Cardiac muscle cell (in vitro differentiated cells and primary cell): ENCODE data around the gene ARHGAP45. TPM values are rescaled to one million over a fixed set of nuclear protein-coding genes. Genes with fewer than 3 reads are reported as not detected.
"Not testable (repeated sequence)": the region's sequence is repeated elsewhere in the genome, so short reads cannot be mapped to it uniquely, and the experiment has no call there.

Source experiments
- DNase-seq, 2 donors: peaks; one replicate each; pipeline versions ENCODE4 v3.0.0 to v3.0.0-alpha.2; 2010 to 2017; ENCODE audit warnings: low read depth in 1 of 2, low spot score in 1 of 2
- H3K27ac ChIP-seq: fragments of 200-600 bp; sonication (generic); 2 replicates; pipeline ENCODE4 v1.5.1; 2016
- H3K27me3 ChIP-seq: fragments of 200-600 bp; sonication (generic); 2 replicates; pipeline ENCODE4 v1.6.0; 2016; ENCODE audit warnings: control low read depth
- H3K36me3 ChIP-seq: fragments of 200-600 bp; sonication (generic); 2 replicates; pipeline ENCODE4 v1.5.1; 2016; ENCODE audit warnings: control low read depth
- H3K4me1 ChIP-seq: fragments of 200-600 bp; sonication (generic); 2 replicates; pipeline ENCODE4 v1.8.1; 2017; ENCODE audit warnings: low read depth, mild to moderate bottlenecking, mixed run types
- H3K4me3 ChIP-seq: fragments of 200-600 bp; sonication (generic); 2 replicates; pipeline ENCODE4 v1.5.1; 2016; ENCODE audit warnings: mild to moderate bottlenecking
- H3K9me3 ChIP-seq: fragments of 200-600 bp; sonication (generic); 2 replicates; pipeline ENCODE4 v1.5.1; 2017; ENCODE audit warnings: low read depth, mild to moderate bottlenecking, control low read depth
- polyA plus RNA-seq: library from polyadenylated mRNA; unstranded; fragments of >200 nt; fragmentation: Nextera tagmentation; extraction: Ambion mirVana; gene quantifications from 2 replicates; pipeline ENCODE4 v1.2.1, GENCODE V29; 2016
- total RNA-seq: library from RNA; depleted of rRNA; stranded (reverse); fragments of >200 nt; gene quantifications from 2 replicates; pipeline ENCODE4 v1.2.3, GENCODE V29; 2016
- TF ChIP-seq, protein P1 (sequence below): IDR thresholded peaks from 2 replicates; pipeline ENCODE4 v1.5.1; 2012; ENCODE audit warnings: low read depth, mild to moderate bottlenecking, low read length

ARHGAP45 gene
- total and polyA plus RNA-seq, 2 experiments from 2014 or later, result 67.5 to 88.6 TPM

DNA sequence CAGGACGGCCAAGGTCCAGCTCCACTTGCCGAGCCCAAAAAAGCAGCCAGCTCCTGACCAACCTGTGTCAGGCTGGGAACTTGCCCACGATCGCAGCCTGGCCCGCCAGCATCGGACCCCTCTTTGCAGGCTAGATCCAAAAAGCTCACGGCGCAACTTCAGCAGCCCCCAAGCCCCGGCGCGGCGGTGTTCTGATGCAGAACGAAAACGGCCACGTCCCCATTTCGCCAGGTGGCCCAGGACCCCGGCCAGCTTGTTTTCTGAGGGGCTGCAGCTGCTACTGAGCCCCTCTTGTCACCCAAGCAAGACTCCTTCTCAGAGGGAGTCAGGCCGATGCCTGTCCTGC, 47.4 kb upstream of the ARHGAP45 start:
- no peak for DNase-seq
- H3K9me3 ChIP-seq, result no peaks in the 10 kb centered on the region
- no peaks in the 10 kb centered on the region for H3K27me3 ChIP-seq
- TF ChIP-seq, protein P1, sequence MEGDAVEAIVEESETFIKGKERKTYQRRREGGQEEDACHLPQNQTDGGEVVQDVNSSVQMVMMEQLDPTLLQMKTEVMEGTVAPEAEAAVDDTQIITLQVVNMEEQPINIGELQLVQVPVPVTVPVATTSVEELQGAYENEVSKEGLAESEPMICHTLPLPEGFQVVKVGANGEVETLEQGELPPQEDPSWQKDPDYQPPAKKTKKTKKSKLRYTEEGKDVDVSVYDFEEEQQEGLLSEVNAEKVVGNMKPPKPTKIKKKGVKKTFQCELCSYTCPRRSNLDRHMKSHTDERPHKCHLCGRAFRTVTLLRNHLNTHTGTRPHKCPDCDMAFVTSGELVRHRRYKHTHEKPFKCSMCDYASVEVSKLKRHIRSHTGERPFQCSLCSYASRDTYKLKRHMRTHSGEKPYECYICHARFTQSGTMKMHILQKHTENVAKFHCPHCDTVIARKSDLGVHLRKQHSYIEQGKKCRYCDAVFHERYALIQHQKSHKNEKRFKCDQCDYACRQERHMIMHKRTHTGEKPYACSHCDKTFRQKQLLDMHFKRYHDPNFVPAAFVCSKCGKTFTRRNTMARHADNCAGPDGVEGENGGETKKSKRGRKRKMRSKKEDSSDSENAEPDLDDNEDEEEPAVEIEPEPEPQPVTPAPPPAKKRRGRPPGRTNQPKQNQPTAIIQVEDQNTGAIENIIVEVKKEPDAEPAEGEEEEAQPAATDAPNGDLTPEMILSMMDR, result no peak
- H3K4me1 ChIP-seq, result peaks cover 35% of the 10 kb centered on the region
- H3K4me3 ChIP-seq, result peak overlapping the region; percentile 85
- no peak overlapping the region for H3K27ac ChIP-seq
- no peaks in the 10 kb centered on the region for H3K36me3 ChIP-seq

DNA sequence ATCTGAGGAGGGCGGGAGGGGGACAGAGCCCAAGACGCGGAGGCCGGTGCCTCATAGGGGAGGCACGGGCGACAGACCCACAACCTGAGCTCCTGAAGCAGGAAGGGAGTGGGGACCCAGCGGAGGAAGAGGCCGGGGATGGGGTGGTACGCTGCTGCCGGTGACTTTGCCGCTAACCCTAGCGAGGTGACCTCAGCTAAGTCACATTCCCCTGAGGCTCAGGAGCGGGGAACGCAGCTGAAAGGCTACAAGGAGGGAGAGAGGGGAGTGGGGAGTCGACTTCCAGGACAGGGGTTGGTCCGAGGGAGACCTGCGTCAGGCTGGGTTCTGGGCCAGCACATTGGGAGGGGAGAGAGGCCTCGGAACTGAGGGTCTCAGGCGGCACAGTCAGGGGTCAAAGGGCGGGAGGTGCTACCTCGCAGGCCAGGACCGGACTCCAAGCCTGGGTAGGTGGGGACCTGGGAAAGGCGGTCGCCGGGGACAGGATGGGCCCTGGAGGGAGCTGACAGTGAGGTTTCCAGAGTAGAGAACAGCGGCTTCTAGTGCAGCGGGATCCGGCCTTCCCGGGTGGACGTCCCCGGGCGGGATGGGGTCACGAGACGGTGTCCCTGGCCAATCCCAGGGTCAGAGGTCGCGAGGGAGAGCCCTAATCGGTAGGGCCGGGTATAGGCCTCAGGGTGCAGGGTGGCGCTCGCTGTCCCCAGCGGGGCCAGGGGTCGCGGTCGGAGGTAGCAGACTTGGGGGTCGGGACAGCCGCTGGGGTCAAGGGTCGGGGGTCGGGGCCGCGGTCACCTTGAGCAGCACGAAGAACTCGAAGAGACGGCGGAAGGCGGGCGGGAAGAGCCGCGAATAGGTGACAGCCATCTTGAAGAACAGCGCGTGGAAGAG, 46.7 kb upstream of the ARHGAP45 start:
- H3K9me3 ChIP-seq, result no peaks in the 10 kb centered on the region
- DNase-seq, result no peak
- no peaks in the 10 kb centered on the region for H3K36me3 ChIP-seq
- H3K4me3 ChIP-seq, result peak overlapping the region; percentile 85
- H3K27me3 ChIP-seq, result no peaks in the 10 kb centered on the region
- peaks cover 35% of the 10 kb centered on the region for H3K4me1 ChIP-seq
- peak overlapping the region; percentile 99 for H3K27ac ChIP-seq
- TF ChIP-seq, protein P1, result no peak

DNA sequence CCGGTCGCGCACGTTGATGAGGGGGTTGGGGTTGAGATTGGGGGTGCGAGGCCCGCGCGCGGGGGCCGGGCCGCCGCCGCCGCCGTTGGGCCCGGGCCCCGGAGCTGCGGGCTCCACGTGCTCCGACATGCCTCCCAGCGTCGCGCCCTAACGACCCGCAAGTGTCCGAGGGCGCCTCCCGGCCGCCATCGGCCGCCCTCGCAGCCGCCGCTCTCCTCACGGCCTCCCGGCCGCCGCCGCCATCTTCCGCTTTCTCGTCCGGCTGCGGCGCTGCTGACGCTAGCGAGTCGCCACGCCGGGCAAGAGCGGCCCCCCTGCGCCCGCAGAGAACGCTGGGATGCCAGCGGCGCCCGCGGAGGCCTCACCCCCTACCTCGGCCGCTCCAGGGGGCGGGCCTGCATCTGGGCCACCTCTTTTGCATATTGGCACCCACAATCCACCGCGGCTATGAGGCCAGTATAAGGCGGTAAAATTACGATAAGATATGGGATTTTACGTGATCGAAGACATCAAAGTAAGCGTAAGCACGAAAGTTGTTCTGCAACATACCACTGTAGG, 46.0 kb upstream of the ARHGAP45 start, which contains the start of gene TMEM259:
Gene TMEM259 (minus strand): TSS at position 256 of the 558 bp plus-strand sequence. CDS start 127 bp downstream, at position 129.
- Histone ChIP-seq H3K9me3 (no peaks in the 10 kb centered on the region), H3K4me3 (peak within 1 kb of the TSS; percentile 85), H3K36me3 (no peaks in the 10 kb centered on the region), H3K4me1 (peaks cover 35% of the 10 kb centered on the region), H3K27ac (peak within 1 kb of the TSS; percentile 99), H3K27me3 (no peaks in the 10 kb centered on the region)
- TF ChIP-seq, protein P1, result no peak
- peak; percentile 99 for DNase-seq

DNA sequence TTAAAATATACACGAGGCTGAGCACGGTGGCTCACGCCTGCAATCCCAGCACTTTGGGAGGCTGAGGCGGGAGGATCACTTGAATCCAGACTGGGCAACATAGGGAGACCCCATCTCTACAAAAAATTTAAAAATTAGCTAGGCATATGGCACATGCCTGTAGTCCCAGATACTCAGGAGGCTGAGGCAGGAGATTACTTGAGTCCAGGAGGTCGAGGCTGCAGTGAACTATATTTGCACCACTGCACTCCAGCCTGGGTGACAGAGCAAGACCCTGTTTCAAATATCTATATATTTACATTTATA, 43.1 kb upstream of the ARHGAP45 start:
- H3K9me3 ChIP-seq, H3K36me3 ChIP-seq, H3K27ac ChIP-seq, H3K4me3 ChIP-seq, DNase-seq, H3K27me3 ChIP-seq: not testable (repeated sequence)
- H3K4me1 ChIP-seq, result peaks cover 10% of the 10 kb centered on the region

DNA sequence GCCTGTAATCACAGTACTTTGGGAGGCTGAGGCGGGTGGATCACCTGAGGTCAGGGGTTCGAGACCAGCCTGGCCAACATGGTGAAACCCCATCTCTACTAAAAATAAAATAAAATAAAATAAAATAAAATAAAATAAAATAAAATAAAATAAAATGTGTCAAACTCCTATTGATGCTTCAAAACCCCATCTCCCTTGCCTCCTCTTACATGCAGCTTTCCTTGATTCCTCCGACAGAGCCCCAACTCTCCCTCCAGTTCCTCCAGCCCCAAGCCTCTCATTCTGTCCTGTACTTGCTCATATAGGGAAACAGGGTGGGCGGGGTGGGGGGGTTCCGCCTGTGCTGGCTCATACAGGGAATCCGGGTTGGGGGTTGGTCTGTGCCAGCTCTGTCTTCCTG, 41.9 kb upstream of the ARHGAP45 start:
- H3K27me3 ChIP-seq, DNase-seq, H3K9me3 ChIP-seq, H3K36me3 ChIP-seq, H3K4me3 ChIP-seq, H3K4me1 ChIP-seq: not testable (repeated sequence)
- peak overlapping the region; percentile 100 for H3K27ac ChIP-seq

DNA sequence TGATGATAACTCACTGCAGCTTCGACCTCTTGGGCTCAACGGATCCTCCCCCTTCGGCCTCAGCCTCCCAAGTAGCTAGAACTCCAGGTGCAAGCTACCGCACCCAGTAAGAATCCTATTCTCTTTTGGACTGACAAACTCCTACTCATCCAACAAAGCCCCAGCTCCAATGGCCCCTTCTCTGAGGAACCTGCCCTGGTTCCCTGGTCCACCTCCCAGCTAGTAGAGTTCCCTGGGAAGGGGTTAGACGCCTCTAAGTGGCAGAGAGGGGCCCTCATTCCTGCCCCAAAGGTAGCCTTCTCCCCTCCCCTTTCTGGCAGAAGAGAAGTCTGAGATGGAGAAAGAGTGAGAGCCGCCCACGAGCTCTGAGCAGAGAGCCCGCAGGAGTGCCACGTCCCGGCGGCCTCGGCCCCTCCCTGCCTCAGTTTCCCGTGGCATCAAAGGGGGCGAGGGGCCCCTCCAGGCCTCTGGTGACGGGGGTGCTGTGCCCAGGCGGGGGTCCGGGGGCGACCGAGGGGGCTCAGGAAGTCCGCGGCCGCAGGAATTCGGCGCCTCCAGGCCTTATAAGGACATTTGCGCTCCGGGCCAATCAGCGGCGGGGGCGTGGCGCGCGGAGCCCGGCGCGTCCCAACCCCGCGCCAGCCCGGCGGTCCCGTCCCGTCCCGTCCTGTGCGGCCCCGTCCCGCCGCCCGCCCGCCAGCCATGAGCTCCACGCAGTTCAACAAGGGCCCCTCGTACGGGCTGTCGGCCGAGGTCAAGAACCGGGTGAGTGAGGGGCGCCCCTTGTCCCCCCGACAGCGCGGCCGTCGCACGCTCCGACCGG, 40.8 kb upstream of the ARHGAP45 start, which contains the start of gene CNN2:
Gene CNN2 (plus strand): TSS at position 649 of the 823 bp plus-strand sequence. CDS start 54 bp downstream, at position 703.
- H3K27me3 ChIP-seq, result no peaks in the 10 kb centered on the region
- peak within 1 kb of the TSS; percentile 100 for H3K27ac ChIP-seq
- no peaks in the 10 kb centered on the region for H3K4me1 ChIP-seq
- no peaks in the 10 kb centered on the region for H3K9me3 ChIP-seq
- TF ChIP-seq, protein P1, result no peak
- H3K36me3 ChIP-seq, result peaks cover 3% of the 10 kb centered on the region
- H3K4me3 ChIP-seq, result peak within 1 kb of the TSS; percentile 99
- peak; percentile 91 to 95 for DNase-seq
